MCF 10A (cell line): ENCODE measurements around the gene DNMT3B. TPM values are rescaled to one million over a fixed set of nuclear protein-coding genes. Genes with fewer than 3 reads are reported as not detected.

Experiments
- BruUV-seq: library from RNA; stranded (reverse); fragments of 400-500 nt; replicated peaks from 2 replicates; lab custom pipeline; 2021; lab: Mats Ljungman, UMichigan
- CTCF ChIA-PET: fragments of 300-600 bp; sonication (Branson Sonifier 250); formaldehyde crosslinking; extraction: SDS; loops from one replicate; lab custom pipeline; 2021; ENCODE audit warnings: antibody characterized with exemption, inconsistent platforms; lab: Yijun Ruan, JAX
- POLR2A ChIA-PET: fragments of 300-600, 350-650 bp; sonication (Branson Sonifier 250); formaldehyde crosslinking; extraction: SDS; loops from one replicate; lab custom pipeline; 2020; ENCODE audit warnings: antibody characterized with exemption, inconsistent platforms; lab: Yijun Ruan, JAX
- DNase-seq: peaks from one replicate; pipeline ENCODE4 v3.0.0-alpha.2; 2018; ENCODE audit not compliant: unreplicated experiment
- H3K27ac Mint-ChIP-seq: one replicate; pipeline ENCODE4 v1.8.0; 2022; ENCODE audit warnings: mild to moderate bottlenecking, low read depth, mixed read lengths; ENCODE audit not compliant: unreplicated experiment
- H3K27me3 Mint-ChIP-seq: one replicate; pipeline ENCODE4 v1.8.0; 2022; ENCODE audit warnings: mixed read lengths; ENCODE audit not compliant: insufficient read depth, unreplicated experiment
- H3K36me3 Mint-ChIP-seq: one replicate; pipeline ENCODE4 v1.8.0; 2022; ENCODE audit warnings: mild to moderate bottlenecking, moderate library complexity, mixed read lengths; ENCODE audit not compliant: insufficient read depth, unreplicated experiment
- H3K4me1 Mint-ChIP-seq: one replicate; pipeline ENCODE4 v1.8.0; 2022; ENCODE audit warnings: mixed read lengths; ENCODE audit not compliant: insufficient read depth, unreplicated experiment
- H3K4me3 Mint-ChIP-seq: one replicate; pipeline ENCODE4 v1.8.0; 2022; ENCODE audit warnings: mild to moderate bottlenecking, moderate library complexity, mixed read lengths; ENCODE audit not compliant: unreplicated experiment
- H3K9me3 Mint-ChIP-seq: one replicate; pipeline ENCODE4 v1.8.0; 2022; ENCODE audit warnings: mixed read lengths; ENCODE audit not compliant: unreplicated experiment
- intact Hi-C: fragments of 100-400 bp; cut with micrococcal nuclease; formaldehyde crosslinking; loops from 2 replicates; pipeline ENCODE4 v1.14.1; 2022
- total RNA-seq: library from RNA; stranded (reverse); gene quantifications from 2 replicates; pipeline ENCODE4 v1.2.3, GENCODE V29; 2022
- TF ChIP-seq, protein P1 (sequence below): fragments of 200-600 bp; IDR thresholded peaks from one replicate; pipeline ENCODE4 v1.8.0; 2022; ENCODE audit warnings: antibody characterized with exemption, mild to moderate bottlenecking; ENCODE audit not compliant: unreplicated experiment

The DNMT3B gene
- total RNA-seq, 1 experiment from 2014 or later = 1.3 TPM

DNA sequence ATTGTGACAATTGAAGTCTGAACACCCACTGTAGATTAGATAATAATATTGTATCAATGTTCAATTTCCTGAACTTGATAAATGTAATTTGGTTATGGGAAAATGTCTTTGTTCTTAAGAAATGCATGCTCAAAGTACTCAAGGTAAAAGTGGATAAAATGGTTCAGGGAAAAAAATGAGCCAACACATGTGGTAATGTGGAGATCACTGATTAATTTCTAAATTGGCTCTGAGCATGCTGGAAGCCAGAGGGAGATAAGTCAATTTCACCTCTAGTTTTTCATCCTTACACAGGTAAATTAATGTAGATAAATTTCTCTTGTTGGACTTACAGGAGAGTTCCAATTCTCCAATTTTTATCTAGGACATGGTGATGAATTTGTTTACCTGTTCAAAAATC lies 10.9 kb upstream of the DNMT3B start:
- TF ChIP-seq, protein P1, sequence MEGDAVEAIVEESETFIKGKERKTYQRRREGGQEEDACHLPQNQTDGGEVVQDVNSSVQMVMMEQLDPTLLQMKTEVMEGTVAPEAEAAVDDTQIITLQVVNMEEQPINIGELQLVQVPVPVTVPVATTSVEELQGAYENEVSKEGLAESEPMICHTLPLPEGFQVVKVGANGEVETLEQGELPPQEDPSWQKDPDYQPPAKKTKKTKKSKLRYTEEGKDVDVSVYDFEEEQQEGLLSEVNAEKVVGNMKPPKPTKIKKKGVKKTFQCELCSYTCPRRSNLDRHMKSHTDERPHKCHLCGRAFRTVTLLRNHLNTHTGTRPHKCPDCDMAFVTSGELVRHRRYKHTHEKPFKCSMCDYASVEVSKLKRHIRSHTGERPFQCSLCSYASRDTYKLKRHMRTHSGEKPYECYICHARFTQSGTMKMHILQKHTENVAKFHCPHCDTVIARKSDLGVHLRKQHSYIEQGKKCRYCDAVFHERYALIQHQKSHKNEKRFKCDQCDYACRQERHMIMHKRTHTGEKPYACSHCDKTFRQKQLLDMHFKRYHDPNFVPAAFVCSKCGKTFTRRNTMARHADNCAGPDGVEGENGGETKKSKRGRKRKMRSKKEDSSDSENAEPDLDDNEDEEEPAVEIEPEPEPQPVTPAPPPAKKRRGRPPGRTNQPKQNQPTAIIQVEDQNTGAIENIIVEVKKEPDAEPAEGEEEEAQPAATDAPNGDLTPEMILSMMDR = no peak
- peaks cover 10% of the 10 kb centered on the region for H3K4me1 Mint-ChIP-seq
- CTCF ChIA-PET = interaction anchor here (0.6 kb wide), 1 partner anchor 905 kb away, joined by 3 read pairs; no protein-coding TSS in a partner anchor

GRCh38 chr20:32751702-32752457 lies 10.3 kb upstream of the DNMT3B start:
- ChIA-PET POLR2A (no interaction called here), CTCF (no interaction called here)
- H3K27me3 Mint-ChIP-seq = no peaks in the 10 kb centered on the region
- no peak for DNase-seq
- peaks cover 10% of the 10 kb centered on the region for H3K4me1 Mint-ChIP-seq
- H3K27ac Mint-ChIP-seq = no peak overlapping the region
- intact Hi-C loops = no loop called here
- TF ChIP-seq, protein P1 = no peak
- BruUV-seq = no TSS peak
- H3K36me3 Mint-ChIP-seq = no peaks in the 10 kb centered on the region
- H3K9me3 Mint-ChIP-seq = no peaks in the 10 kb centered on the region
- H3K4me3 Mint-ChIP-seq = no peak overlapping the region

More for the DNA sequence above, 10.9 kb upstream of the DNMT3B start:
- no peak for DNase-seq
- H3K4me3 Mint-ChIP-seq = no peak overlapping the region
- POLR2A ChIA-PET = no interaction called here
- H3K27ac Mint-ChIP-seq = no peak overlapping the region
- no peaks in the 10 kb centered on the region for H3K9me3 Mint-ChIP-seq
- intact Hi-C loops = no loop called here
- no peaks in the 10 kb centered on the region for H3K36me3 Mint-ChIP-seq
- no peaks in the 10 kb centered on the region for H3K27me3 Mint-ChIP-seq
- BruUV-seq = no TSS peak

DNA sequence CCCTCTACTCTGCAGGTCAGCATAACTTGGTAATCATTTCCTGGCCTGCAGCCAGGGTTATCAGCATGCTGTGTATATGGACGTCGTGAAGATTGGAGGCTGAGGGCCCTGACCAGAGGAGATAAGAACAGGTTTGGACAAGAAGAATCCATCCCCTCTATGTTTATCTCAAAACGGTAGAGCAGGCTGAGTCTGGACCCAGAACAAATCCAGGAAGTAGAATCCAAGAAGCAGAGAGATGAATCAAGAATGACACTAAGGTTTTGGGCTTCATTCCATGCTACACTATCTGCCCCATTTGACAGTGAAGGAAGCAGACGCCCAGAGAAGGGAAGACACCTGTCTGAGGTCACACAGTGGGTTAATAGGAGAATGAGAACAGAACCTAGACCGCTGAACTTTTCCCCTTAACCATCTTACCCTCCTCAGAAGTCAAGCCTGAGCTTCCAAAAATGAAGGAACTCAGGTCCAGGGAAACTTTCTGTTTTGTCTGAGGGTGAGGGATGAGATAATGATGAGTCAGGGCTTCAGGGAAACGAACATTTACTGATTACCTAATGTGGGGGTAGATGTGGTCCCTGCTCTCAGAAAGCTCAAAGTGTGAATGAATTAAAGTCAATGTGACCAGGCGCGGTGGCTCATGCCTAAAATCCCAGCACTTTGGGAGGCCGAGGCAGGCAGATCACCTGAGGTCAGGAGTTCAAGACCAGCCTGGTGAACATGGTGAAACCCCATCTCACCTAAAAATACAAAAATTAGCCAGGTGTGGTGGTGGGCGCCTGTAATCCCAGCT lies 9.5 kb upstream of the DNMT3B start:
- POLR2A ChIA-PET = interaction anchor here (0.6 kb wide), 1 partner anchor 513 kb away, joined by 4 read pairs; no protein-coding TSS in a partner anchor
- Mint-ChIP-seq H3K27me3 (no peaks in the 10 kb centered on the region), H3K4me3 (no peak overlapping the region), H3K27ac (no peak overlapping the region), H3K9me3 (no peaks in the 10 kb centered on the region), H3K36me3 (no peaks in the 10 kb centered on the region), H3K4me1 (peaks cover 10% of the 10 kb centered on the region)
- peak; percentile 59 for DNase-seq
- TF ChIP-seq, protein P1 = no peak
- CTCF ChIA-PET = interaction anchor here (0.7 to 1.4 kb wide), 2 partner anchors 25 to 255 kb away, joined by 3 read pairs; no protein-coding TSS in a partner anchor
- BruUV-seq = no TSS peak
- intact Hi-C loops = no loop called here

GRCh38 chr20:32753731-32754130 lies 8.5 kb upstream of the DNMT3B start:
- Mint-ChIP-seq H3K4me1 (peaks cover 10% of the 10 kb centered on the region), H3K27ac (no peak overlapping the region), H3K9me3 (no peaks in the 10 kb centered on the region), H3K27me3 (no peaks in the 10 kb centered on the region), H3K36me3 (no peaks in the 10 kb centered on the region), H3K4me3 (no peak overlapping the region)
- no TSS peak for BruUV-seq
- no peak for DNase-seq
- TF ChIP-seq, protein P1 = no peak
- intact Hi-C loops = no loop called here
- ChIA-PET POLR2A (interaction anchor here (1.1 kb wide), 1 partner anchor 9 kb away, joined by 5 read pairs; the partner anchor contains the start of gene DNMT3B), CTCF (interaction anchor here (1.2 to 1.4 kb wide), 2 partner anchors 24 kb away, joined by 3 to 5 read pairs; no protein-coding TSS in a partner anchor)
